22Rv1 (cell line): ENCODE results near the gene OR9Q1.

Experiments
- CTCF ChIP-seq: fragments of 450-650 bp; IDR thresholded peaks from 2 replicates; pipeline ENCODE4 v1.5.1; 2017; ENCODE audit warnings: mild to moderate bottlenecking
- ZFX ChIP-seq: fragments of 450-650 bp; IDR thresholded peaks from 2 replicates; pipeline ENCODE4 v1.6.1; 2017; ENCODE audit warnings: antibody characterized with exemption, borderline replicate concordance

GRCh38 chr11:58058276-58059006, 34.8 kb downstream of the OR9Q1 start:
- TF ChIP-seq CTCF (no peak), ZFX (no peak)
